WERI-Rb-1 (cell line): ENCODE data around the gene ZC3H7B.
A peak's percentile ranks its signal among the peaks of the same experiment; 100 is the strongest.
"Not testable (repeated sequence)": the region's sequence is repeated elsewhere in the genome, so short reads cannot be mapped to it uniquely, and the experiment has no call there.

Source experiments
- DNase-seq: peaks from one replicate; pipeline ENCODE4 v3.0.0-alpha.2; 2020
- H3K27ac ChIP-seq: fragments of 250-450 bp; sonication (Bioruptor Pico); 2 replicates; pipeline ENCODE4 v1.5.1; 2020; ENCODE audit warnings: mild to moderate bottlenecking, moderate library complexity
- H3K27me3 ChIP-seq: fragments of 250-450 bp; sonication (Bioruptor Pico); 2 replicates; pipeline ENCODE4 v1.5.1; 2021; ENCODE audit warnings: mild to moderate bottlenecking, low read depth, moderate library complexity; ENCODE audit not compliant: insufficient read depth, severe bottlenecking
- H3K36me3 ChIP-seq: fragments of 250-450 bp; sonication (Bioruptor Pico); 2 replicates; pipeline ENCODE4 v1.5.1; 2020; ENCODE audit warnings: mild to moderate bottlenecking, moderate library complexity
- H3K4me3 ChIP-seq: 2 replicates; pipeline ENCODE4 v1.5.1; 2011; ENCODE audit warnings: low read depth, mild to moderate bottlenecking, control low read depth, low read length
- H3K9me3 ChIP-seq: fragments of 250-450 bp; sonication (Bioruptor Pico); 2 replicates; pipeline ENCODE4 v1.5.1; 2021; ENCODE audit warnings: mild to moderate bottlenecking, moderate library complexity; ENCODE audit not compliant: severe bottlenecking
- TF ChIP-seq, protein P1 (sequence below): IDR thresholded peaks from 2 replicates; pipeline ENCODE4 v1.5.1; 2011; ENCODE audit warnings: low read depth, mild to moderate bottlenecking, control low read depth, inconsistent platforms, low read length

ZC3H7B gene

DNA sequence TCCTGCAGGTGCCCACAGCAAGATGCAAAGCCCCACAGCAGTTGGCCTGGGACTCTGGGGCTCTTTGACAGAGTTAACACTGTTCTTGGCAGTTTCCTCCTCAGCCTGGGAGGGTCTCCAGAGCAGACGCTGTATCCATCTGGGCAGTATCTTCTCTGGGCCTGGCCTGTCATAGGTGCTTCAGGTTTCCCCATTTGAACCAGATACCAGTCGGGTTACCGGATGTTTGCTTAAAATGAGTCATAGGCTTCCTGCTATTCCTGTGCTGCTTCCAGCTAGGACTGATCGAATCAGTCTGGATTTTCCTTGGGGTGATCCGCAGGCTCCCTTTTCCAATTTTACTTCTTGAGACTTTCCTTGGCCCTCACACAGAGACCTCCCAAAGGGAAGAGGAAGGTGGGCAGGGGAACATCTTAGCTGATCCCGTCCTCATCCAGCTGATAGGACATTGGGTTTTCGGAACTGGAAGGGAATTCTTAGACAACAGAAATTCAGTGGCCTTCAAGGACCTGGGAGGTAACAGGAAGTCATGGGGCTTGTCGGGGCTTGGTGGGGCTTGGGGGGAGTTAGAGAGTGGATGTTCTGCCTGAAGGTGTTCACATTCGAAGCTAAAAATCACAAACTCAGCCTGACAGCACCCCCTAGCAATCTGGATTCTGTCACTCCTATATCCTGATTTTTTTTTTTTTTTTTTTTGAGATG lies 12.9 kb upstream of the ZC3H7B start:
- DNase-seq, result no peak
- no peaks in the 10 kb centered on the region for H3K27me3 ChIP-seq
- TF ChIP-seq, protein P1, sequence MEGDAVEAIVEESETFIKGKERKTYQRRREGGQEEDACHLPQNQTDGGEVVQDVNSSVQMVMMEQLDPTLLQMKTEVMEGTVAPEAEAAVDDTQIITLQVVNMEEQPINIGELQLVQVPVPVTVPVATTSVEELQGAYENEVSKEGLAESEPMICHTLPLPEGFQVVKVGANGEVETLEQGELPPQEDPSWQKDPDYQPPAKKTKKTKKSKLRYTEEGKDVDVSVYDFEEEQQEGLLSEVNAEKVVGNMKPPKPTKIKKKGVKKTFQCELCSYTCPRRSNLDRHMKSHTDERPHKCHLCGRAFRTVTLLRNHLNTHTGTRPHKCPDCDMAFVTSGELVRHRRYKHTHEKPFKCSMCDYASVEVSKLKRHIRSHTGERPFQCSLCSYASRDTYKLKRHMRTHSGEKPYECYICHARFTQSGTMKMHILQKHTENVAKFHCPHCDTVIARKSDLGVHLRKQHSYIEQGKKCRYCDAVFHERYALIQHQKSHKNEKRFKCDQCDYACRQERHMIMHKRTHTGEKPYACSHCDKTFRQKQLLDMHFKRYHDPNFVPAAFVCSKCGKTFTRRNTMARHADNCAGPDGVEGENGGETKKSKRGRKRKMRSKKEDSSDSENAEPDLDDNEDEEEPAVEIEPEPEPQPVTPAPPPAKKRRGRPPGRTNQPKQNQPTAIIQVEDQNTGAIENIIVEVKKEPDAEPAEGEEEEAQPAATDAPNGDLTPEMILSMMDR, result no peak
- peaks cover 3% of the 10 kb centered on the region for H3K9me3 ChIP-seq
- no peak overlapping the region for H3K27ac ChIP-seq
- no peak overlapping the region for H3K4me3 ChIP-seq
- H3K36me3 ChIP-seq, result peaks cover 21% of the 10 kb centered on the region

DNA sequence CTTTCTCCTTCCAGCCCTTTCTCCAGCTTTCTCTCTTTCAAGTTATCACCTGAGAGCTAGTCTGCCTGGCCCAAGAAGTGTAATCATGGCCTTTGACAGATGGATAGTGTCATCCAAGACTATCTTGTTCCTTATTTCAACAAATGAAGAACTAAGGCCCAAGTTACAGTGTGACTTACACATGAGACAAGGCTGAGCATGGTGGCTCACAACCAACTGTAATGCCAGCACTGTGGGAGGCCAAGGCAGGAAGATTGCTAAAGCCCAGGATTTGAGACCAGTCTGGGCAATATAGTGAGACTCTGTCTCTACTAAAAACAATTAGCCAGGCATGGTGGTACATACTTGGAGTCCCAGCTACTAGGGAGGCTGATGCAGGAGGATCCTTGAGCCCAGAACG lies 11.7 kb upstream of the ZC3H7B start:
- peaks cover 4% of the 10 kb centered on the region for H3K9me3 ChIP-seq
- H3K36me3 ChIP-seq, result peaks cover 8% of the 10 kb centered on the region
- no peak overlapping the region for H3K4me3 ChIP-seq
- H3K27ac ChIP-seq, result no peak overlapping the region
- no peaks in the 10 kb centered on the region for H3K27me3 ChIP-seq
- no peak for DNase-seq
- TF ChIP-seq, protein P1, result no peak

DNA sequence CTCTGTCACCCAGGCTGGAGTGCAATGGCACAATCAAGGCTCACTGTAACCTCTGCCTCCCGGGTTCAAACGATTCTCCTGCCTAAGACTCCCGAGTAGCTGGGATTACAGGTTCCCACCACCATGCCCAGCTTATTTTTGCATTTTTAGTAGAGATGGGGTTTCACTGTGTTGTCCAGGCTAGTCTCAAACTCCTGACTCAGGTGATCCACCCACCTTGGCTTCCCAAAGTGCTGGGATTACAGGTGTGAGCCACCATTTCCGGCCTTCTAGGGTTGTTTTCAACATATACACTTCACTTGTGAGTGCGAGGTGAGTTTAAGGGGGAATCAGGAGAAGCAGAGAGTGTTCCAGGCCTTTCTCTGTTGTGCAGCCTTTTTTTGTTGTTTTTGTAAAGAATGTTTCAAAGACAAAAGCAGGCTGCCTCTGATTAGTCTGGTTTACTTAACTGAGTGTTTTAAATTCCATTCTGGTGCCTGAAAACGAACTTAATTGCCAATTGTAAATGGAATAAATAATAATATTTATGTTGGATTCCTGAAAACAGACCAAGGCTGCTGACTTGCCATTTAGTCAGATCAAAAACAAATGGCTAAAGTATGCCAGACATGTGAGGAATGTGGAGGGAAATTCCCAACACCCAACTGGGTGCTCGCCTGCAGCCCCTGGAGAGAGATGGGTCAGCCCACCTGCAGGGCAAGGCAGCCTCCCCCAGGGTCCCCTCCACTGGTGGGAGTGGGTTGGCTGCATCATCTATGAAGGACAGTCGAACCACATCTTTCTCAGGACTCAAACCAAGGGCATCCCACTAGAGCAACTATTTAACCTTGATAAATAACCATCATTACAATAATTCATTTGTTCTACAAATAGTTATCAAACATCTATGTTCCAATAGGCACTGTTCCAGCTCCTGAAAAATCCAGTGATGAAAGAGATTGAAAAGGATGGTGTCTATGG lies 10.8 kb upstream of the ZC3H7B start:
- no peak overlapping the region for H3K27ac ChIP-seq
- TF ChIP-seq, protein P1, result no peak
- peaks cover 4% of the 10 kb centered on the region for H3K9me3 ChIP-seq
- peaks cover 4% of the 10 kb centered on the region; the same call in 1 of the 2 replicates for H3K36me3 ChIP-seq
- H3K4me3 ChIP-seq, result no peak overlapping the region
- no peak for DNase-seq
- H3K27me3 ChIP-seq, result no peaks in the 10 kb centered on the region

DNA sequence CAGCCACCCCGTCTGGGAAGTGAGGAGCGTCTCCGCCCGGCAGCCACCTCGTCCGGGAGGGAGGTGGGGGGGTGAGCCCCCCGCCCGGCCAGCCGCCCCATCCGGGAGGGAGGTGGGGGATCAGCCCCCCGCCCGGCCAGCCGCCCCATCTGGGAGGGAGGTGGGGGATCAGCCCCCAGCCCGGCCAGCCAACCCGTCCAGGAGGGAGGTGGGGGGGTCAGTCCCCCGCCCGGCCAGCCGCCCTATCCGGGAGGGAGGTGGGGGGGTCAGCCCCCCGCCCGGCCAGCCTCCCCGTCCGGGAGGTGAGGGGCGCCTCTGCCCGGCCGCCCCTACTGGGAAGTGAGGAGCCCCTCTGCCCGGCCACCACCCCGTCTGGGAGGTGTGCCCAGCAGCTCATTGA lies 6.5 kb upstream of the ZC3H7B start:
- not testable (repeated sequence) for H3K36me3 ChIP-seq, H3K27ac ChIP-seq, H3K4me3 ChIP-seq, DNase-seq, H3K9me3 ChIP-seq, H3K27me3 ChIP-seq

DNA sequence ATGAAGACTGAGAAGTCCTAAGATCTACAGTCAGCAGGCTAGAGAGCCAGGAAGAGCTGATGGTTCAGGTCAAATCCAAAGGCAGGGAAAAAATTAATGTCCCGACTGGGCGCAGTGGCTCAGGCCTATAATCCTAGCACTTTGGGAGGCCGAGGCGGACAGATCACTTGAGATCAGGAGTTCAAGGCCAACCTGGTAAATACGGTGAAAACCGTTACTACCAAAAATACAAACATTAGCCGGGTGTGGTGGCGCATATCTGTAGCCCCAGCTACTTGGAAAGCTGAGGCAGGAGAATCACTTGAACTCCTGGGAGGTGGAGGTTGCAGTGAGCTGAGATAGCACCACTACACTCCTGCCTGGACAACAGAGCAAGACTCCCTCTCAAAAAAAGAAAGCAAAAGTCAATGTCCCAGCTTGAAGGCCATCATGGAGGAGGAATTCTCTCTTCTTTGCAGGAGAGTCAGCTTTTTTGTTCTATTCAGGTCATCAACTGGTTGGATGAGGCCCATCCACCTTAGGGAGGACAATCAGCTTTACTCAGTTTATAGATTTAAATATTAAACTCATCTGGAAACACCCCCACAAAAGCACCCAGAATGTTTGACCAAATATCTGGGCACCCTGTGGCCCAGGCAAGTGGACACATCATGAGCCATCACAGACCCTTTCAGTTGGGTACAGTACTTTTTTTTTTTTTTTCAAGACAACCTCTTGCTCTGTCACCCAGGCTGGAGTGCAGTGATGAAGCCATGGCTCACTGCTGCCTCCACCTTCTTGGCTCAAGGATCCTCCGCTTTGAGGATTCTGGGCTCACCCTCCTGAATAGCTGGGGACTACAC lies 4.3 kb upstream of the ZC3H7B start:
- Histone ChIP-seq H3K27me3 (no peaks in the 10 kb centered on the region), H3K9me3 (peaks cover 4% of the 10 kb centered on the region), H3K27ac (no peak overlapping the region), H3K36me3 (no peaks in the 10 kb centered on the region), H3K4me3 (no peak overlapping the region)
- TF ChIP-seq, protein P1, result no peak
- no peak for DNase-seq

DNA sequence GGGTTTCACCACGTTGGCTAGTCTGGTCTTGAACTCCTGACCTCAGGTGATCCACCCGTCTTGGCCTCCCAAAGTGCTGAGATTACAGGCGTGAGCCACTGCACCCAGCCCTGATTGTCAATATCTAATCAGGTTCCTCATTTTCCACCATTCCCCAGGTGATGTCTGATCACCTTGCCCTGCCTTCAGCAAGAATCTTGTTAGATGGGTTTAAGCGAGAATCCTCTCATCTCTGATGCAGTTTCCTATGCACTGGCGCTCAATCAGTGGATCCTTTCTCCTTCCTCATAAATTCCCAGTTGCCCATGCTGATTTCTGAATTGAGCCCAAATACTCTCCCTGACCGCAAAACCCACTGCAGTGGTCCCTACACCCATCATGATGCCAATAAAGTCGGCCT lies 664 bp upstream of the ZC3H7B start:
- DNase-seq, result no peak
- Histone ChIP-seq H3K27ac (no peak overlapping the region; the same call in 1 of the 2 replicates), H3K9me3 (no peaks in the 10 kb centered on the region), H3K4me3 (peak overlapping the region; percentile 95), H3K27me3 (no peaks in the 10 kb centered on the region), H3K36me3 (peaks cover 5% of the 10 kb centered on the region; the same call in 1 of the 2 replicates)
- TF ChIP-seq, protein P1, result no peak
